HepG2 (cell line): Measurements from ENCODE around the gene ARG2.

Experiments
- BCLAF1 ChIP-seq: fragments of 450-650 bp; IDR thresholded peaks from 2 replicates; pipeline ENCODE4 v1.6.1; 2017; ENCODE audit warnings: mild to moderate bottlenecking
- CTCF ChIP-seq: sonication (generic); formaldehyde crosslinking; IDR thresholded peaks from 2 replicates; pipeline ENCODE4 v1.5.0; 2020; ENCODE audit warnings: mild to moderate bottlenecking, missing genetic modification reagents, moderate library complexity
- FOSL1 ChIP-seq: sonication (generic); formaldehyde crosslinking; IDR thresholded peaks from 2 replicates; pipeline ENCODE4 v1.9.0; 2021; ENCODE audit warnings: missing genetic modification reagents, borderline replicate concordance
- MEIS2 ChIP-seq: sonication (generic); formaldehyde crosslinking; IDR thresholded peaks from 2 replicates; pipeline ENCODE4 v1.9.0; 2021; ENCODE audit warnings: mild to moderate bottlenecking, missing genetic modification reagents
- NKX3-1 ChIP-seq: sonication (generic); formaldehyde crosslinking; IDR thresholded peaks from 2 replicates; pipeline ENCODE4 v1.5.0; 2020; ENCODE audit warnings: missing genetic modification reagents
- RFX5 ChIP-seq: IDR thresholded peaks from 2 replicates; pipeline ENCODE4 v1.6.1; 2011; ENCODE audit warnings: low read depth, low read length, improper control_type of control experiment
- SOX5 ChIP-seq: IDR thresholded peaks from 2 replicates; pipeline ENCODE4 v1.6.1; 2016; ENCODE audit warnings: borderline replicate concordance
- TFDP1 ChIP-seq: IDR thresholded peaks from 2 replicates; pipeline ENCODE4 v1.6.1; 2016; ENCODE audit warnings: missing compliant biosample characterization, missing genetic modification reagents, borderline replicate concordance
- YEATS2 ChIP-seq: sonication (generic); formaldehyde crosslinking; IDR thresholded peaks from 2 replicates; pipeline ENCODE4 v1.4.0; 2020; ENCODE audit warnings: missing genetic modification reagents, borderline replicate concordance
- ZNF207 ChIP-seq: fragments of 450-650 bp; IDR thresholded peaks from 2 replicates; pipeline ENCODE4 v1.6.1; 2016; ENCODE audit warnings: antibody characterized with exemption, borderline replicate concordance
- ZNF407 ChIP-seq: sonication (generic); formaldehyde crosslinking; IDR thresholded peaks from one replicate; pipeline ENCODE4 v1.5.1; 2020; ENCODE audit warnings: mild to moderate bottlenecking, missing genetic modification reagents; ENCODE audit errors: not compliant biosample characterization
- ZNF44 ChIP-seq: sonication (generic); formaldehyde crosslinking; IDR thresholded peaks from 2 replicates; pipeline ENCODE4 v1.5.1; 2020; ENCODE audit warnings: mild to moderate bottlenecking, missing genetic modification reagents
- ZNF513 ChIP-seq: sonication (generic); formaldehyde crosslinking; conservative IDR thresholded peaks from 2 replicates; pipeline ENCODE4 v1.5.0; 2020; ENCODE audit warnings: missing genetic modification reagents
- ZNF737 ChIP-seq: sonication (generic); formaldehyde crosslinking; IDR thresholded peaks from 2 replicates; pipeline ENCODE4 v1.5.0; 2020; ENCODE audit warnings: missing genetic modification reagents, mild to moderate bottlenecking, borderline replicate concordance

- no peak for TF ChIP-seq RFX5
- no peak for TF ChIP-seq TFDP1 (CRISPR knock-in tag)
- TF ChIP-seq ZNF737 = no peak
- no peak for TF ChIP-seq ZNF407
- TF ChIP-seq YEATS2 (CRISPR knock-in tag) = no peak
- TF ChIP-seq BCLAF1 = no peak
- no peak for TF ChIP-seq NKX3-1 (CRISPR knock-in tag)
- TF ChIP-seq ZNF207 = no peak
- no peak for TF ChIP-seq FOSL1 (CRISPR knock-in tag)
- no peak for TF ChIP-seq ZNF513
- TF ChIP-seq CTCF (CRISPR knock-in tag) = no peak
- no peak for TF ChIP-seq ZNF44 (CRISPR knock-in tag)
- TF ChIP-seq MEIS2 (CRISPR knock-in tag) = no peak
- TF ChIP-seq SOX5 (CRISPR knock-in tag) = no peak
Measured at GRCh38 chr14:67620217-67620785, 581 bp downstream of the ARG2 start.
